Vagina (tissue), 2 donors: ENCODE measurements around the gene SPEG.

Experiments
- POLR2A ChIP-seq, 2 donors: fragments of 450-650 bp; IDR thresholded peaks; one replicate each; pipeline ENCODE4 v1.6.1; 2017; ENCODE audit warnings: antibody characterized with exemption in 2 of 2, mild to moderate bottlenecking in 2 of 2, moderate library complexity in 2 of 2
- POLR2AphosphoS5 ChIP-seq, 2 donors: sonication (generic); formaldehyde crosslinking; IDR thresholded peaks; one replicate each; pipeline ENCODE4 v1.9.0; 2017; ENCODE audit warnings: antibody characterized with exemption in 2 of 2, mild to moderate bottlenecking in 2 of 2, low read depth in 1 of 2; ENCODE audit not compliant: insufficient read depth in 1 of 2
- TF ChIP-seq, protein P1 (sequence below), 3 experiments: fragments of 450-650 bp in 2 of 3; fragments of 200-600 bp in 1 of 3; sonication (generic) in 1 of 3; IDR thresholded peaks; one replicate each; pipeline ENCODE4 v1.5.1; 2017 to 2019; ENCODE audit warnings: antibody characterized with exemption in 3 of 3, mild to moderate bottlenecking in 2 of 3, moderate library complexity in 2 of 3

DNA sequence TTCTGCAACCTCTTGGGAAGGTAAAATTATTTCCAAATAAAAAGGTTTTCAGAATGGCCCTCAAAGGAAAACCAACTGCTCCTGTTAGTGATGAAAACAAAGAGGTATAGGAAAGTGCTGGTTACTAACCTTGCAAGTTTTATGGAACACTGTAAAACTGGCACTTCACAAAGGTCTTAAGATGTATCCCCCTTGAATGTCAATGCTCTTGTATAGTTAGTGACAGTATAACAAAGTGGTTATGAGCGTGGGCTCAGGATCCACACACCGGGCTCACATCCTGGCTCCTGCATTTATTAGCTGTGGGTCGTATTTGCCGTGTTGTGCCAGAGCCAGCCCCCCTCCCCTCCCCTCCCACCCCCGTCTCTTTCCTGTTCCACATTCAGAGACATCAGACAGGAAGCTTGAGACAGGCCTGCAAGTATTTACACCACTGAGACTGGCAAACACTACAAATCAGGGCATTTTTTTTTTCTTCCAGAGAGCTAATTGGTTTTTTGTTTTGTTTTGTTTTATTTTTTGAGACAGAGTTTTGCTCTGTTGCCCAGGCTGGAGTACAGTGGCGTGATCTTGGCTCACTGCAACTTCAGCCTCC lies 37.7 kb upstream of the SPEG start:
- TF ChIP-seq POLR2A (IDR thresholded peaks at IDR 0.05), result no peak
- TF ChIP-seq, protein P1, sequence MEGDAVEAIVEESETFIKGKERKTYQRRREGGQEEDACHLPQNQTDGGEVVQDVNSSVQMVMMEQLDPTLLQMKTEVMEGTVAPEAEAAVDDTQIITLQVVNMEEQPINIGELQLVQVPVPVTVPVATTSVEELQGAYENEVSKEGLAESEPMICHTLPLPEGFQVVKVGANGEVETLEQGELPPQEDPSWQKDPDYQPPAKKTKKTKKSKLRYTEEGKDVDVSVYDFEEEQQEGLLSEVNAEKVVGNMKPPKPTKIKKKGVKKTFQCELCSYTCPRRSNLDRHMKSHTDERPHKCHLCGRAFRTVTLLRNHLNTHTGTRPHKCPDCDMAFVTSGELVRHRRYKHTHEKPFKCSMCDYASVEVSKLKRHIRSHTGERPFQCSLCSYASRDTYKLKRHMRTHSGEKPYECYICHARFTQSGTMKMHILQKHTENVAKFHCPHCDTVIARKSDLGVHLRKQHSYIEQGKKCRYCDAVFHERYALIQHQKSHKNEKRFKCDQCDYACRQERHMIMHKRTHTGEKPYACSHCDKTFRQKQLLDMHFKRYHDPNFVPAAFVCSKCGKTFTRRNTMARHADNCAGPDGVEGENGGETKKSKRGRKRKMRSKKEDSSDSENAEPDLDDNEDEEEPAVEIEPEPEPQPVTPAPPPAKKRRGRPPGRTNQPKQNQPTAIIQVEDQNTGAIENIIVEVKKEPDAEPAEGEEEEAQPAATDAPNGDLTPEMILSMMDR (IDR thresholded peaks at IDR 0.05), result no peak
- no peak for TF ChIP-seq POLR2AphosphoS5 (IDR thresholded peaks at IDR 0.05; ENCODE audit: insufficient read depth in 1 of 2, low read depth in 1 of 2)
